HG02870 (cell line): Measurements from ENCODE around the gene SSR4.

Source experiments
- ATAC-seq: cut with Tn5 transposase; IDR thresholded peaks from one replicate; pipeline ENCODE4 v1.9.1; 2021; ENCODE audit warnings: mild to moderate bottlenecking, moderate library complexity; ENCODE audit not compliant: unreplicated experiment

SSR4 gene

GRCh38 chrX:153769158-153769864 lies 25.2 kb upstream of the SSR4 start:
- no peak for ATAC-seq

- ATAC-seq, result no peak
Observed at GRCh38 chrX:153769865-153770600, 24.4 kb upstream of the SSR4 start.

GRCh38 chrX:153770601-153771414 lies 23.7 kb upstream of the SSR4 start:
- no peak for ATAC-seq

GRCh38 chrX:153771415-153772315 lies 22.8 kb upstream of the SSR4 start:
- no peak for ATAC-seq

- ATAC-seq, result no peak
Observed at GRCh38 chrX:153772316-153773217, 21.9 kb upstream of the SSR4 start.

GRCh38 chrX:153773218-153773611 lies 21.3 kb upstream of the SSR4 start:
- ATAC-seq, result no peak

- ATAC-seq, result no peak
Observed at GRCh38 chrX:153773741-153774575, 20.5 kb upstream of the SSR4 start.

GRCh38 chrX:153774576-153775292 lies 19.7 kb upstream of the SSR4 start:
- no peak for ATAC-seq

- ATAC-seq, result no peak
Observed at GRCh38 chrX:153775293-153776119, 19.0 kb upstream of the SSR4 start.

GRCh38 chrX:153776120-153776599 lies 18.3 kb upstream of the SSR4 start:
- no peak for ATAC-seq

GRCh38 chrX:153776611-153777045 lies 17.8 kb upstream of the SSR4 start:
- no peak for ATAC-seq

- ATAC-seq, result no peak
Observed at GRCh38 chrX:153777261-153778090, 17.0 kb upstream of the SSR4 start.

GRCh38 chrX:153778181-153778580 lies 16.3 kb upstream of the SSR4 start:
- ATAC-seq, result no peak

- ATAC-seq, result no peak
Observed at GRCh38 chrX:153778684-153779101, 15.8 kb upstream of the SSR4 start.

- ATAC-seq, result no peak
Observed at GRCh38 chrX:153779891-153780677, 14.4 kb upstream of the SSR4 start.
